Activated effector memory CD4-positive, alpha-beta T cell treated with anti-CD3 and anti-CD28 coated beads, Interleukin-2, amount 50 U/mL, for 16 hours (primary cell): ENCODE measurements around the gene OR2B2.

Experiments used
- DNase-seq: peaks from one replicate; pipeline ENCODE4 v3.0.0-alpha.2; 2020

Gene OR2B2

GRCh38 chr6:27866357-27867050, 45.7 kb downstream of the OR2B2 start:
- DNase-seq: peak; percentile 73

- peak; percentile 72 for DNase-seq
Observed at GRCh38 chr6:27865850-27866356, 46.3 kb downstream of the OR2B2 start.

- DNase-seq: peak; percentile 86
Observed at GRCh38 chr6:27864906-27865849, 47.0 kb downstream of the OR2B2 start.

GRCh38 chr6:27863962-27864905, 48.0 kb downstream of the OR2B2 start:
- DNase-seq: peak; percentile 67

GRCh38 chr6:27862396-27863066, 49.7 kb downstream of the OR2B2 start:
- DNase-seq: no peak

GRCh38 chr6:27861861-27862260, 50.3 kb downstream of the OR2B2 start:
- no peak for DNase-seq

GRCh38 chr6:27861276-27861840, 50.8 kb downstream of the OR2B2 start:
- no peak for DNase-seq
